Fibroblast of skin of right quadriceps (primary cell): ENCODE data around the gene USH1G.
"Not testable (repeated sequence)": the region's sequence is repeated elsewhere in the genome, so short reads cannot be mapped to it uniquely, and the experiment has no call there.

Experiments
- DNase-seq: peaks from one replicate; pipeline ENCODE4 v3.0.0-alpha.2; 2013

USH1G gene

DNA sequence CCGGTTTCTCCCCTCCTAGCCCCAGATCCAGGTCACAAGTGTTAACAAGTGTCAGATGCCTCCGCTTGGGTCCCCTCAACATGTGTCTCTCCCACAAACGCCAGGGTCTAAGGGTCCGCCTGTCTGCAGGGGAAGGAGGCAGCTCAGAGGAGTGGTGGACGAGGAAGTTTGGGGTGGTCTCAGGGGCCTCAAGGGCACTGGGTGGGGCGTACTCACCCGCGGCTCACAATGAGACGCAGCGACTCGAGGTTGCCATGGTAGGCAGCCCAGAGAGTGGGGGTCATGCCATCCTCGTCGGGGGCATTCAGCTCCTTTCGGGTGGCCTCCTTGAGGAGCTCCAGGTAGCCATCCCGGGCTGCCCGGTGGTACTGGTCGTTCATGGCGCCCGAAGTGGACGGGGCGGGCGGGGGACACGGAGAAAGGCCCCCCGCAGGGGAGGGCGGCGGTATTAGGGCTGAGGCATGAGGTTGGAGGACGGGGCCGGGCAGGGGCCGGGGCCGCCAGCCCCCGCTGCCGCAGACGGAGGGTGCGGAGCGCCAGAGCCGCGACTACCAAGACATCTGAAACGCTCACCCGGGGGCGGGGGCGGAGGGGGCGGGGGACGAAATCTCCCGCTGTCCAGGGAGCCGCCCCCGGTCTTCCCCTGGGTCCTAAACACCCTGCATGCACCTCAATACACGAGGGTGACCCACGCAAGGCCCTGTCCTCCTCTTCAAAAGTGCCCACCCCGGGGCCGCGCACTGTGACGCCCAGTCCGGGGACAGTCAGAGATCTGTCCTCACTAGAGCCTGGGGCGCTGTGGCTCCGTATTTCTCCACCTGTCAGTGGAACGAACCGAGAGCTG, at the start of gene USH1G:
Gene USH1G, minus strand, starts transcription at position 562 of the 844 bp plus-strand sequence. Its CDS starts 182 bp downstream, at position 380.
- no peak for DNase-seq

- DNase-seq, result no peak
Measured at GRCh38 chr17:74972107-74972972, 49.3 kb upstream of the USH1G start, which contains the start of gene HID1. Gene HID1, minus strand, starts transcription at chr17:74972759. Its CDS starts 103 bp downstream, at chr17:74972656.

DNA sequence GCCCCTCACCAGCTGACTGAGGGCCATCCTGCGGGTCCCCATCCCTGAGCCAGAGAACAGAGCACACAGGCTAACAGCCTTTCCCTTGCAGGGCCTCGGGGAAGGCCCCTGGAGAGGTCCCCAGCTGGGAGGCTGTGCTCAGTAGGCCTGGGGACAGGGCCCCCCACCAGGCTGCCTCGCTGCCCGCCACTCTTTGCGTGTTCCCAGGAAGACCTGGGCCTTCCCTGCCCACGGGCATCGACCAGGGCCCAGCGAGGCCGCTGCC, 48.7 kb upstream of the USH1G start:
- no peak for DNase-seq

- DNase-seq, result no peak
Measured at GRCh38 chr17:74971069-74971841, 48.2 kb upstream of the USH1G start.

DNA sequence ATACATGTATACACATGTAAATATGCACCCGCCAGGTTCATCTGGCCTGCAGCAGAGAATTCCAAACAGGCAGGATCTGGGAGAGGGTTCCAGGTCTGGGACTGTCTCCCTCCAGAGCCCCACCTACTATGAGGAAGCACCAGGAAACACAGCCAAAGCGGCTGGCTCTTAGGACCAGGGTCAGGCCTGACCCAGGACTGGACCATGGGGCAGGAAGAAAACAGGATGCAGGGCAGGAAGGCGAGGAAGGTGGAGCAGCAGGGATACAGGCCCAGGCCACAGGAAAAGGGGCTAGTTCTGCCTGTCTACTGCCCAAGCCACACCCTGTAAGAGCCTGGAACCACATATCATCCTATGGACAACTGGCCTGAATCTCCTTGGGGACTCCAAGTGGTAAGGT, 47.3 kb upstream of the USH1G start:
- no peak for DNase-seq

DNA sequence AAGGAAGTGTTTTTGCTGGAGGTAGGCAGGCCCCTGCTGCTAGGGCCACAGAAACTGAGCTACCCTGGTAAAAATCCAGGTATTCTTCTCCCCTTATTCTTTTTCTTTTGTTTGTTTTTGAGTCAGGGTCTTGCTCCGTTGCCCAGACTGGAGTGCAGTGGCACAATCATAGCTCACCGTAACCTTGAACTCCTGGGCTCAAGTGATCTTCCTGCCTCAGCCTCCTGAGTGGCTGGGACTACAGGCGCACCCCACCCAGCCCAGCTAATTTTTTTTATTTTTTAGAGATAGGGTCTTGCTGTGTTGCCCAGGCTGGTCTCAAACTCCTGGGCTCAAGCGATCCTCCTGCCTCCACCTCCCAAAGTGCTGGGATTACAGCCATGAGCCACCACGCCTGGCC, 46.4 kb upstream of the USH1G start:
- DNase-seq, result not testable (repeated sequence)

DNA sequence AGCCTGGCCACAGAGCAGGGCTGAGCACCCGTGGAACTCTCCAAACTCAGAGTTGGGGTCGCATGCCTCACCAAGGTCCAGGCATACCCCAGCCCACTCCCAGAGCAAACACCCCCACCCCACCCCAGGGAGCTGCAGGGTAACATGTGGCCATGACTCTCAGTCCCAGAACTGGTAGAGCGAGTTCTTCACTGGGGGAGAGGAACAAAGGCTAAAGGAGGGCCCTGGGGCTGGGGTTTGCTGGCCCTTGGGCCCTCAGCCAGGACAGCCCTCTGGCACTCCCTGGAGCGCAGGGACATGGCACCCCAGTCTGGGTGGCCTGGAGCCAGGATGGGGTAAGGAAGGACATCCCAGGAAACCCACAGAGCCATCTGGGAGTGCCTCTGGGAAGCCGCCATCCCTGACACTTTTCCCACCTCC, 45.3 kb upstream of the USH1G start:
- no peak for DNase-seq

- DNase-seq, result no peak
Measured at GRCh38 chr17:74964988-74965622, 42.0 kb upstream of the USH1G start.

DNA sequence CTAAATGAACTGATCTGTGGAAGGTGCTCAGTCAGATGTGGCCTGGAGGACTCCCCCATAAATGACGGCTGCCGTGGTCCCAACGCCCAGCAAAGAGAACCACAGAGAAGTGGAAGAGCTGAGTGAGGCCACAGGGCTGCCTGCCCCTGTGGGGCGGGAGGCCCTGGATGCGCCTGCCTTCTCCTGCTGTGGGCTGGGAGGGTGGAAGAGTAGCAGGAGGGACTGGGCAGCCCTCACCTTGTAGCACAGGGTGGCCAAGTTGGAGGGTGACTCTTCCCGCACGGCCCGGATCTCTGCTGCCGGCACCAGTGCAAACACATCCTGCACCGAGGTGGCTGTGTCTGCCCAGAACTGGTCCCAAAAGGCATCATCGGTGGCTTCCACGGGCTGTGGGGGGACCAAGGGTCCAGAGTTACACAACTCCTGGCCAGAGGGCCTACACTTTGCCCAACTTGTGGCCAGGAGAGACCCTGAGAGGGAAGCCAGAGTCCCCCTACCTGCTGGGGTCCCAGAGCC, 41.2 kb upstream of the USH1G start:
- no peak for DNase-seq

DNA sequence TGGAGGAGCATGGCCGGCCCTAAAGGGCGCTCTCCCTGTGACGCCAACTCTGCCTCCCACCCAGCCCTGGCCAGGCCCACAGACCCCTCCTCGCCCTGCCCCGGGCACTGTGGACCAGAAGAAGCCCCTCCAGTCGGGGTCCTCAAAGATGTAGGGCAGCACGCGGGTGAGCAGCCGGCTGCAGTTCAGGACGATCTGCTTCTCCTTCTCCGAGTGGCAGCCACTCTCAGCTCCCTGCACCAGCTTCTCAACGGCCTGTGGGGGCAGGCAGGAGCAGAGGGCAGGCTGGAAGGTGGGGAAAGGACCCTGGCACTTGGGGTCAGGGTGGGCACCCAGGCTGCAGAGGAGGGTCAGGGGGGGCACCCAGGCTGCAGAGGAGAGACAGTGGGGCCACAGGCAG, 40.6 kb upstream of the USH1G start:
- no peak for DNase-seq

DNA sequence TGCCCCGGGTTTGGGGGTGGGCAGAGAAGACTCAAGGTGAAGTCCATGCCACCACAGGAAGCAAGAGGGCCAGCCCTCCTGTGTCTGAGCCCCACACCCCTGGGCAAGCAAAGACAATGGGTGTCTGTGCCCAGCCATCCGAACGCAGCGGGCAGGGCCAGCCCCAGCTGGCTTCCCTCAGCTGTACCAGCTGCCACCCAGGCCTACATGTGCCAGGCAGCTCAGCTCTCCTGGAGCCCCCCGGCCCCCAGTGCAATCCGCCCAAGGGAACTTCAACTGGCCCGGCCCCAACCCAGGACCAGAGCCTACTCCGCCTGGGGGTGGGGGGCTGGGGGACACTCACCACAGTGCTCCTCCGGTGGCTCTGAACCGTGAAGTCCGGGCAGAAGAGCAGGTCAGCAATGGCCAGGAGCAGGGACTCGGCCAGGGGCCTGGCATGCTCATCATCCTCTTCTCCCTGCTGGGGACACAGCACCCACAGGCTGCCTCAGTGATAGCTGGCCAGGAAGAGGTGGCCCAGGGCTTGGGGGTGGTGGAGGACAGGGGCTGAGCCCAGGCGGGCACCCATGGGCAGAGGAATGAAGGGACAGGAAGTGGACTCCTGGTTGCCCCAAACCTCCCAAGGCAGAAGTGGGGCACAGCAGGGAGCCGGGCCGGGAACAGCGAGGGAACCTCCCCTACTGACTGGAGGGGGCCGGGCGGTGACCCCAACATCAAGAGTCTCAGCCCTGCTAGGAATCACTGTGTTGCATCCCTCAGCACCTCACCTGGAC, 39.8 kb upstream of the USH1G start:
- no peak for DNase-seq

DNA sequence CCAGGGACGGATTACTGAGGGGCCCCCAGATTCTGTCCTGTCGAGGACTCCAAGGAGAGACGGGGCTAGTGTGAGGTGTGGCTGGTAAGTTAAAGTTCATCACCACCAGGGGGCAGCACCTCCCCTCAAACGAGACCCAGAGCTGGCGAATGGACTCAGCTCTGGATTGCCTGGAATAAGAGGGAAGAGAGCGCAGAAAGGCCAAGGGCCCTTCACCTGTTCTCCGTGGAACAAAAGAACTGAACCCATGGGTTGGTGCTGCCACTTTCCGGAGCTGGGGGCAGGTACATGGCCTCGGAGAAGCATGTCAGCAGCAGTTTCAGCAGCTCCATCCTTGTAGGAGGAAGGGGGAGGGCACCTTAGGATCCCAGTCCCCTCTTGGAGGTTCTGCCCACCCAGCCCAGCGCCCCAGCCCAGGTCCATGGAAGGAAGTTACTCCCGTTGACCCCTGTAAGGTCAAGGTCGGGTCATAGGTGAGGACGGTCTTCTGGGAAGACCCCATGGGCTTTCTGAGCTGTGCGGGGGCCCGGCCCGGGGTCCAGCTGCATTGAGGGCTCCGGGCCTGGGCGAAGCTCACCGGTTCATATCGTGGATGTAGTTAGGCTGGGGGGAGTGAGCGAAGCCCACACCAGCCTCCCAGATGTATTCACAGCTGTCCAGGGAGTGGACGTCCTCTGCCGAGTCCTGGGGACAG, 38.7 kb upstream of the USH1G start:
- DNase-seq, result peak; percentile 78

GRCh38 chr17:74960570-74961342, 37.7 kb upstream of the USH1G start:
- peak; percentile 44 for DNase-seq

DNA sequence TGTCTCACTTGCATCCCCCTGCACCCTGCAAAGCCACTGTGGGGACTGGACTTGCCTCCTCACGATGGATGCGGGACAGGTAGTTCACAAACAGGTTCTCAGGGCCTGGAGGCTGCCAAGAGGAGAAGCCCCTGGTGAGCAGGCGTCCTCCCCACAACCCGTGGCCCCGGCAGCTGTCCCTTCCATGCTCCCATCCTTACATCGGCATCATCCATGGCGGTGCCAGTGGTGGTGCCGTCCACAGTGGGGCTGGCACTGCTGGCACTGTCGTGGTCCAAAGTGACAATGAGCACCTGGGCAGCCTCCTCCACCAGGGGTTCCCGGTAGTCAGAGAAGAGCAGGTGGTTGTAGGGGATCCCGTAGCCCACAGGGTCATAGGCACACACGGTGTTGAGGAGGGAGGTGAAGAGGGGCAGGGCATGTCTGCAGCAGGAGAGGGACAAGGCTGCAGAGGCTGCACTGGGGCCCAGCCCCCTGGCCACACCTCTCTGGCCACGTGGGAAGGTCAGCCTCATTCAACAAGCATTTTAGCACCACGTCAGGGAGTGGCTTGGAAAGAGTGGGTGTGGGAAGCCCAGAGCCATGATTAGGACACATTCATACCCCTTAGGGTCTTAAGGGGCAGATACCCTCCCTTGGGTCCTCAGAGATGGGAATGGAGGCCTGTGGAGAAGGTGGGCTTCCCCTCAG, 36.9 kb upstream of the USH1G start:
- DNase-seq, result no peak

- peak; percentile 32 for DNase-seq
Measured at GRCh38 chr17:74957935-74958740, 35.1 kb upstream of the USH1G start.

DNA sequence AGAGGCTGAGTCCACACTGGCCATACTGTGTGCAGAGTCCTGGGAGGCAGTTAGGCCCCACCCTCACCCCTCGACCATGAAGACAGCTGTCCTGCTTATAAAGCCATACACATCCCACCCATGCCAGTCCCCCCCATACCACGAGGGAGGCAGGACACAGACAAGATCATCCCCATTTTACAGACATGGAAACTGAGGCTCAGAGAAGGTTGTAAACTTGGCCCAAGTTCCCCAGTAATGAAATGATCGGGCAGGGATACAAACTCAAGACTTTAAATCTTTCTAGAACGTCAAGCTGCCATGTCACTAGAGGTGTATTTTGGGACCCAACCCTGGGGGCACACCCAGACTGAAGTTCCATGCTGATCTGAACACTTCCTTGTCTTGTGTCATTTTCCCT, 33.0 kb upstream of the USH1G start:
- DNase-seq, result no peak

GRCh38 chr17:74954665-74955421, 31.8 kb upstream of the USH1G start:
- no peak for DNase-seq

- DNase-seq, result no peak
Measured at GRCh38 chr17:74954115-74954514, 31.1 kb upstream of the USH1G start.
